Activated CD8-positive, alpha-beta memory T cell treated with anti-CD3 and anti-CD28 coated beads for 36 hours (primary cell): ENCODE data around the gene NCK2. TPM values are rescaled to one million over a fixed set of nuclear protein-coding genes. Genes with fewer than 3 reads are reported as not detected.

Experiments
- CTCF ChIA-PET: fragments of 350-600 bp; sonication (Branson Sonifier 250); formaldehyde crosslinking; loops from one replicate; lab custom pipeline; 2021; ENCODE audit warnings: antibody characterized with exemption; lab: Charles Lee
- POLR2A ChIA-PET: fragments of 350-600 bp; sonication (Branson Sonifier 250); formaldehyde crosslinking; loops from one replicate; lab custom pipeline; 2021; ENCODE audit warnings: antibody characterized with exemption; lab: Charles Lee
- total RNA-seq, 2 experiments: library from RNA; stranded (reverse); gene quantifications; one replicate each; pipeline ENCODE4 v1.2.3, GENCODE V29; 2021

Gene NCK2
- total RNA-seq, 2 experiments from 2014 or later, result 58.5 to 59.3 TPM

GRCh38 chr2:105782123-105782522, 37.4 kb downstream of the NCK2 start:
- ChIA-PET CTCF (interaction anchor here (1.1 kb wide), 1 partner anchor 10 kb away, joined by 3 read pairs; no protein-coding TSS in a partner anchor), POLR2A (interaction anchor here (0.6 kb wide), 1 partner anchor 63 kb away, joined by 3 read pairs; no protein-coding TSS in a partner anchor)

GRCh38 chr2:105782646-105783045, 37.9 kb downstream of the NCK2 start:
- ChIA-PET CTCF (interaction anchor here (1.0 to 1.1 kb wide), 2 partner anchors 11 to 14 kb away, joined by 3 to 4 read pairs; no protein-coding TSS in a partner anchor), POLR2A (interaction anchor here (0.6 kb wide), 1 partner anchor 63 kb away, joined by 3 read pairs; no protein-coding TSS in a partner anchor)

- ChIA-PET CTCF (interaction anchor here (1.0 kb wide), 1 partner anchor 14 kb away, joined by 4 read pairs; no protein-coding TSS in a partner anchor), POLR2A (no interaction called here)
These were observed 38.5 kb downstream of the NCK2 start for GRCh38 chr2:105783151-105783738.

DNA sequence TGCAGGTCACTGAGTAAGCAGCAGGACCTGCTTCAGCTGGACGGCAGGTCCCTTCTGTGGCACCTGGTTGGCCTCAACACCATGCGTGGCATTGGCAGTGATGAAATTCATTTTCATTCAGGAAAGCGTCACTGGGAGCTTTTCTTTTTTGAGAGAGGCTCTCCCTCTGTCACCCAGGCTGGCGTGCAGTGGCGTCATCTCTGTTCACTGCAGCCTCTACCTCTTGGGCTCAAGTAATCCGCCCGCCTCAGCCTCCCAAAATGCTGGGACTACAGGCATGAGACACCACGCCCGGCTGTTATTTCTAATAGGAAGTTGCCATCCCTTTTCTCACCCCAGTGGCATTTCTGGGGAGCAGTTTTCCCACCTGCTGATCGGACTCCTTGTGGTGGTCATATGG, 39.3 kb downstream of the NCK2 start:
- ChIA-PET POLR2A (no interaction called here), CTCF (no interaction called here)

DNA sequence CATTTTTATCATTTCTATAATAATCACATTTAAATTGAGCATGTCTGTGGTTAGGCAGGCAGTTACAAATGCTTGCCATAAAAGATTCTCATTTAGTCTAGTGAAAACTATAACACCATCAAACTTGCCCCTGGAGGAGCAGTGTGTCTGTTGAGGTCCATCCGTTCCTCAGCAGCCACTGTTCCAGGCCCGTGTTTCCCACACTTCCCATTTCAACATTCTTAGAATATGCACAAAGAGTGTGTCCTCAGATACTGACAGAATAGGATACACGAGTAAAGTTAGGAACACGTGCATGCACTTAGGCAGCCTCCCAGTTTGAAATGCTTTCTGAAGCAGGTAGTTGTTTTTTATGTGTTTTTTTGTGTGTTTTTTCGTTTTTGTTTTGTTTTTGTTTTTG, 39.9 kb downstream of the NCK2 start:
- POLR2A ChIA-PET, result no interaction called here
- CTCF ChIA-PET, result no interaction called here

- CTCF ChIA-PET, result no interaction called here
- POLR2A ChIA-PET, result no interaction called here
These were observed 40.6 kb downstream of the NCK2 start for GRCh38 chr2:105785095-105785847.

DNA sequence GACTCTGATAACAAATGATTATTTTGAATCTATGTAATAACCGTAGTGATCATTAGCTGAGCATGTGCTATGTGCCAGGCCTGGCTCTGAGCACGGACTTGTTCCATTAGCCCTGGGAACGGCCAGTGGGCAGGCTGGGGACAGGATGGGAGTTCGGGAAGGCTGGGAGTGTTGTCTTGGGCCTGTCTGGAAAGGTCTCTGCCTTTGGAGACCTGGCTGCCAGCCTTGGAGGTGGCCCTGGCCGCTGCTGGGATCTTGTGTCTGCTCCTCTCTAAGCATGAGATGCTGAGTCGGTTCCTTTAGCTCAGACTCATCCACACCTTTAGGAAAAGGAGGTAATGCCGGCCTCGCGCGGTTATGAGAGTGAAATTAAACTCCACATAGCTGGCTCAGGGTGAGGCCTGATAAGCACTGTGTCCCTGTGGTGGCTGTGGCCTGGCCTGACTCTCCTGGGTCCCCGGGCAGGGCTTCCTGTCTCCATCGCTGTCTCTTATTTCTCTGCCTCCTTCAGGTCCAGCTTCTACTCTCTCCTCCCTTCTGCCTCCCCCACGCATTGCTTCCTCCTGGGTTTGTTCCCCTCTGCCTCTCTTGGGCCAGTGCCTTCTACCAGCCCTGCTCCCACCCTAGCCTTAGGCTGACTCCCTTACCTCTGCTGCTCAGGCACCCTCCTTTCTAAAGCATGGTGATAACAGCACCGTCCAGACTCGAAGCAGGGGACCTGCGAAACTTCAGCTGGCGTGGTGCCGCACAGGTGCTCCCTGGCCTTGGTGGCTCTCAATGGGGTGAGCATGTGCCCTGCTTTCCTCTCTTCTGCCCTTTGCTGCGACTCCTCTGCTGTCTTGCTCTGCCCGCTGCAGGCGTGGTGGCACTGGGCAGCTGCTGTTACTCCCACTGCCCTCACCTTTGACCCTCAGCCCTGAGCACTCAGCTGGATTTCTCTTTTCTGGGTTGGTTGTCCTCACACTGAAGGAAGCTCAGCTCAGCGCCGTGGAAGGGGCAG, 41.8 kb downstream of the NCK2 start:
- ChIA-PET CTCF (interaction anchor here (1.1 to 2.8 kb wide), 7 partner anchors 10 to 300 kb away, joined by 3 to 7 read pairs (median 3); no protein-coding TSS in a partner anchor), POLR2A (interaction anchor here (0.6 to 1.1 kb wide), 2 partner anchors 11 to 77 kb away, joined by 3 to 4 read pairs; no protein-coding TSS in a partner anchor)

DNA sequence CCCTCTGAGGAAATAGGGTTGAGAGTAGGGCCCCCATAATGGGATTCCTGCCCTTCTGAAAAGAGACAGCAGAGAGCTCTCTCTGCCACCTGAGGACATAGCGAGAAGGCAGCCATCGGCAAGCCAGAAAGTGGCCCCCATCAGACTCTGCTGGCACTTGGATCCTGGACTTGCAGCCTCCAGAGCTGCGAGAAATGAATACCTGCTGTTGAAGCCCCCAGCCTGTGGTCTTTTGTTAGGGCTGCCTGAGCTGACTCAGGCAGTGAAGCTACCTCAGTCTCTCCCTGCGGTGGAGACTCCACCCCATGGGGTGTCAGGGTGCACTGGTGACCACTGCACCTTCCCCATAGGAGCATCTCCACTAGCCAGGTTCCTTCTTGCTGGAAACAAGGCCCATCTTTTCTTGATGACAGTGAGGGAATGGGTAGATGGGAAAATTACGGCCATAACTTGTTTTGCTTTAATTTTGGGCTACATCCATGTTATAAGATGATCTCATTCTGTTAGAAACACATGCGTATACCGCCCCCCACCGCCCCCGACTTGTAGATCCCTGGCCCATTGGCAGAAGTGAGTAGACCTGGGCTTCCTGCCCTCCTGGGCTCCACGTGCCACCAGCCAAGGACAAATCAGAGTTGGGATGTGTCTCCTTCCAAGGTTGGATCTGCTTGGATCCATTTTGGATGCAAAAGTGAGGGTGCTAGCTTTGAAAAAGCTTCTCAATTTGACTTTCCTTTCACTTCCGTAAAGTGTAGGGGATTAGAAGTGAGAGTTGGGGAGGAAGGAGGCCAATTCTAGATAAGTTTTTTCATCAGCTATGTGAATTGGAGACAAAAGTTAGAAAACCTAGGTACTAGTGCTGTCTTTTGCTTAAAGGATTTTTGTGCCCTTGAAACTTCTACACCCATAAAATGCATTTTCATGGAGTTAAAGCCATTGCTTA, 42.9 kb downstream of the NCK2 start:
- CTCF ChIA-PET, result interaction anchor here (0.9 to 2.8 kb wide), 10 partner anchors 9 to 299 kb away, joined by 3 to 7 read pairs (median 3); no protein-coding TSS in a partner anchor
- POLR2A ChIA-PET, result interaction anchor here (1.1 kb wide), 1 partner anchor 42 kb away, joined by 4 read pairs; no protein-coding TSS in a partner anchor

DNA sequence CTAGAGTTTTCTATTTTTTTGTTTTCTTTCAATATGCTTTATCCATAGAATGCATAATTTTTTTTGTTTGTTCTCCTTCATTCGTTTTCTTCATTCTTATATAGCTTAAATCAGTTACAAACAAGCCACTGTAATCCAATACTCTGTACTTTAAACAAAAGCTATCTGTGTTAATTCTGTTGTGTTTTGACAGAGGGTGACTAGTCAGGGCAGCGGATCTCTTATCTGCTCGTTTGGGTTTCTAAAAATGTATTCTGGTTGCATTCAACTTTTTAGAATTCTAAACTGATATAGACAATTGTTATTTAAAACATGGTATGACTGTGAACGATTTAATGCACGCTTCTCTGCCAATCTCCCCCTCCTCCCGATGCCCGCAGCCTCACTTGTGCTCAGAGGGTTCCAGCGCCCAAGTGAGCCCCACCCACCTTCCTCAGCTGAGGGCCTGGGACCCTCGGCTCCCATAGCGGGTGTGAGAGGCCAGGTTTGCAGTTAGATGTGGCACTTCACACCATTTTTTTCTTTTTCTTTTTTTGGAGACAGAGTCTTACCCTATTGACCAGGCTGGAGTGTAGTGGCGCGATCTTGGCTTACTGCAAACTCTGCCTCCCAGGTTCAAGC, 44.1 kb downstream of the NCK2 start:
- POLR2A ChIA-PET, result interaction anchor here (1.1 kb wide), 1 partner anchor 43 kb away, joined by 4 read pairs; no protein-coding TSS in a partner anchor
- CTCF ChIA-PET, result interaction anchor here (1.3 to 2.8 kb wide), 3 partner anchors 10 to 74 kb away, joined by 3 to 7 read pairs (median 4); no protein-coding TSS in a partner anchor

- ChIA-PET POLR2A (interaction anchor here (1.8 kb wide), 1 partner anchor 44 kb away, joined by 5 read pairs; no protein-coding TSS in a partner anchor), CTCF (interaction anchor here (1.8 kb wide), 1 partner anchor 73 kb away, joined by 4 read pairs; no protein-coding TSS in a partner anchor)
These were observed 45.2 kb downstream of the NCK2 start for GRCh38 chr2:105789745-105790460.

DNA sequence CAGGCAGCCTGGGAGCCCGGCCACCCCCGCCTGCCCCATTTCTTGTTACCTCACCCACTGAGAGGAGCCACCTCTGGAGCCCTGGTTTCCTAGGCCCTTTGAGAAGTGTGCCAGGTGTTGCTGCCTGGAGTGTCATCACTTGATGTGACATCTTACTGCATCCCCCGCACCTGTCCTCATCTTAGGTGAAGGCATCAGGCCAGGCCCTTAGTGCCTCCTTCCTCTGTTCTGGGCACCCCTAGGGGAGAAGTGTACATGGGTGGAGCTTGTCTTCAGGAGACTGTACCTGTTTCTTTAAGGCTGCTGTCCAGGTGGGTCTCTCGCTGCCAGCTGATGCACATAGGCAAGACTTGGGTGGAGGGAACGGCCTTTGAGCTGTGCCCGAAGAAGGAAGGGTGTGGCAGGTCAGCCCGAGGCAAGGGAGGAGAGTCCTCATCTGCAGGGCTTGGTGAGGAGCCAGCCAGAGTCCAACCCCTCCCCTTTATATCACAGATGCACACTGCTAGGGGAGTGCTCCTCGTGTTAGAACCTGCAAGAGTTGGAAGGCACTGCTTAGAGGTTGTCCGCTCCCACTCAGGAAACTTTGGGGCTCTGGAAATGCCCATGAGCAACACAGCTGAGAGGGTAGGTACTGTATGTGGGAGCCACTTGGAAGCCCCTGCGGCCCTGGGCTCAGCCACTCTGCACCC, 45.9 kb downstream of the NCK2 start:
- ChIA-PET POLR2A (interaction anchor here (1.8 kb wide), 1 partner anchor 45 kb away, joined by 5 read pairs; no protein-coding TSS in a partner anchor), CTCF (no interaction called here)

GRCh38 chr2:105791229-105791628, 46.5 kb downstream of the NCK2 start:
- CTCF ChIA-PET, result no interaction called here
- POLR2A ChIA-PET, result interaction anchor here (1.8 kb wide), 1 partner anchor 45 kb away, joined by 5 read pairs; no protein-coding TSS in a partner anchor

DNA sequence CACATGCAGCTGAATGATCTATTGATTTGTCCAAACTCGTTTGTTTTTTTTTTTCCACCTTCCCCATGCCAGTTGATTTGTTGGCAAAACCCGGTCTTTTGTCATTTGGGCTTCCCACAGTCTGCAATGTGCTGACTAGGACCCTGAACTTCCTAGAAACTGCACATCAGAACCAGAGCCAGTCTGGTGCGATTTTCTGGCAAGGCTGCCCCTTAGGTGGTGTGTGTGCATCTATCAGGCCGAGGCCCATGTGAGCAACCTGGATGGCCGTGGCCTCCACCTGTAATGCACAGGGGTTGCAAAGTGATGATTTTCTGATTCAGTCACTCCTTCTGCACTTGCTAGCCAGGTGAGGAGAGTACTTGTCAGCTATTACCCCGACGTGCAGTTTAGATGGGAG, 47.8 kb downstream of the NCK2 start:
- ChIA-PET POLR2A (no interaction called here), CTCF (no interaction called here)

DNA sequence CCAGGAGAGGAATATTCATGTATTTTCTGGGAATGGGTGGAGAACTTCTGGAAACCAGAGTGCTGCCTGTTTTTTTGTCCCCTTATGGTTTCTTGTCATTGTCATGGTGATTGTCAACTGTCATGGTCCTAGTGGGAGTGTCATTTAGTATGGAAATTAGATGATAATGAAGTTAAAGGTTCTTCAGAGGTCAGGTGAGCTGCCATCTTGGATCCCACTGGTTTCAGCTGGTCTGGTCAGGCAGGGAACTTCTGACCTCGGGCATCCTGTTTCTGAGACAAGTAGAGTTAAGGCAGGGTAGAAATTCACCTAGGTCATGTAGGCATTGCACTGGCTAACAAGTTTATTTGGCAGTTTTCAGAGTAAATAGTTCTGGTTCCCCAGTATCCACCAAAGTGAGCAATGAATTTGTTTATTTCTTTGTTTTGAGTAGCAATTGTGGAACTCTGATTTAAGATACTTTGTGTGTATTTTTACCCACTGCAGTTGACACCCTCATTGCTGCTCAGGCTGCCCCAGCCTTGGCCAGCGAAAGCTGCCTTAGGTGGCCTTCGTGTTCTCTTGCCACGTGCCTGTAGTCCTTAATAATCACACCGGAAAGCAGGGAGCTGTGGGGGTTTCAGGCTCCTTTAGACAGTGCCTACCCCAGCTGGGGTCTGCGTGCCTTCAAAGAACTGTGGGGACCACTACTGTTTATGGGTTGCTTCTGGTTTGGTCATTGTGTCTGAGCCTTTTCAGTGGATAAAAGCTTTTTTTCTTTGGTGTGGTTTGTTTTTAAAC, 48.7 kb downstream of the NCK2 start:
- ChIA-PET CTCF (interaction anchor here (0.7 kb wide), 1 partner anchor 98 kb away, joined by 4 read pairs; no protein-coding TSS in a partner anchor), POLR2A (no interaction called here)

DNA sequence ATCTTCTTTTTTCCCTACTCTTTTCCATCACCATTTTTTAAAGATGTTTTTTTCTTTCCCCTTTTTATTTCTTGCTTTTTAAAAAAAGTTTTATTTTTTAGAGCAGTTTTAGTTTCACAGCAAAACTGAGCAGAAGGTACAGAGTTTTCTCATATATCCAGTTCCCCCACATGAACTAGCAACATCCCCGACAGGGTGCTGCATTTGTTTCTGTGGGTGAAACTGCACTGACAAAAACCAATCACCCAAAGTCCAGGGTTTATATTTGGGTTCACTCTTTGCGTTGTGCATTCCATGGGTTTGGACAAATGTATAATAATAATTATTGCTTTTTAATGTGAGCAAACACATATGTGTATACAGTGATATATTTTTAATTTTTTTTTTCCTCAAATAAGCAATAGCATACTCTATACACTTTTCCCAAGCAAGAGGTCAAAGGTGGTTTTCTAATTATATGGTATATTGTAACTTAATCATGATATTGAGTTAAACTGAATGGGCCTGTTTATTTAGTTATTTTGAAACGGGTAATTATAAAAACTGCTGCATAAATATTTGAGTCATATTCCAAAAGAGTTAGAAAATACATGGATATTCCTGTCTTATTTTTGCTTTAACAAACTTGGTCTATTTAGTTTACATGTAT, 50.3 kb downstream of the NCK2 start:
- POLR2A ChIA-PET, result no interaction called here
- CTCF ChIA-PET, result no interaction called here
